IgD-negative memory B cell (primary cell): ENCODE measurements around the gene RAB39A. TPM values are rescaled to one million over a fixed set of nuclear protein-coding genes. Genes with fewer than 3 reads are reported as not detected.
A peak's percentile ranks its signal among the peaks of the same experiment; 100 is the strongest.
"Not testable (repeated sequence)": the region's sequence is repeated elsewhere in the genome, so short reads cannot be mapped to it uniquely, and the experiment has no call there.

Source experiments
- H3K27ac Mint-ChIP-seq, 3 donors: one replicate each; pipeline ENCODE4 v1.8.0; 2020 to 2022; ENCODE audit warnings: mild to moderate bottlenecking in 3 of 3, mixed read lengths in 3 of 3, moderate library complexity in 1 of 3
- H3K27me3 Mint-ChIP-seq: one replicate; pipeline ENCODE4 v1.8.0; 2021; ENCODE audit warnings: mixed read lengths
- H3K36me3 Mint-ChIP-seq: one replicate; pipeline ENCODE4 v1.8.0; 2020; ENCODE audit warnings: mild to moderate bottlenecking, mixed read lengths
- H3K4me1 Mint-ChIP-seq, 3 donors: one replicate each; pipeline ENCODE4 v1.8.0; 2020 to 2022; ENCODE audit warnings: mixed read lengths in 3 of 3, mild to moderate bottlenecking in 1 of 3
- H3K4me3 Mint-ChIP-seq, 4 donors: one replicate each; pipeline ENCODE4 v1.8.0; 2020 to 2022; ENCODE audit warnings: mild to moderate bottlenecking in 4 of 4, mixed read lengths in 4 of 4, moderate library complexity in 3 of 4
- H3K9me3 Mint-ChIP-seq, 3 donors: one replicate each; pipeline ENCODE4 v1.8.0; 2020 to 2021; ENCODE audit warnings: mixed read lengths in 3 of 3, mild to moderate bottlenecking in 1 of 3
- polyA plus RNA-seq: library from polyadenylated mRNA; unstranded; fragments of 300-500 nt; fragmentation: Illumina TruSeq; gene quantifications from one replicate; pipeline ENCODE4 v1.2.3, GENCODE V29; 2021

RAB39A gene
- polyA plus RNA-seq, 1 donor from 2014 or later: 0.69 TPM

DNA sequence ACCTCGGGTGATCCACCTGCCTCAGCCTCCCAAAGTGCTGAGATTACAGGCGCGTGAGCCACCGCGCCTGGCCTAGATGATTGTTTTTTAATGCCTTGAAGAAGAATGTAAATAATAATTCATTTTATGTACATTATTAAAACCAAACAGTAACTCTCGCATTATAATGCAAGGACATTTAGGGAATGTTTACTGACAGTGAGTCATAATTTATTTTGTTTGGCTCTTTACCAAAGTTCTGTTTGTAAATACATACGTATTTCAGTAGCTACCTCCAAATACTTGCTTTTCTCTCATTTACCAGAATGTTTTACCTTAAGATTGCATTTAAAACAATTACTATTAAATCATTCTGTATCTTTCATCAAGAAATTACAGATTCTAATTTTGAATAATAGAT is 3.0 kb downstream of the RAB39A start:
- Mint-ChIP-seq H3K27me3 (no peaks in the 10 kb centered on the region), H3K27ac (no peak overlapping the region), H3K4me1 (peaks cover 14 to 17% (median 16%) of the 10 kb centered on the region in 3 donors), H3K36me3 (peaks cover 2% of the 10 kb centered on the region), H3K4me3 (peak overlapping the region in 2 of 4 donors; percentile 17 to 32), H3K9me3 (no peaks in the 10 kb centered on the region)

DNA sequence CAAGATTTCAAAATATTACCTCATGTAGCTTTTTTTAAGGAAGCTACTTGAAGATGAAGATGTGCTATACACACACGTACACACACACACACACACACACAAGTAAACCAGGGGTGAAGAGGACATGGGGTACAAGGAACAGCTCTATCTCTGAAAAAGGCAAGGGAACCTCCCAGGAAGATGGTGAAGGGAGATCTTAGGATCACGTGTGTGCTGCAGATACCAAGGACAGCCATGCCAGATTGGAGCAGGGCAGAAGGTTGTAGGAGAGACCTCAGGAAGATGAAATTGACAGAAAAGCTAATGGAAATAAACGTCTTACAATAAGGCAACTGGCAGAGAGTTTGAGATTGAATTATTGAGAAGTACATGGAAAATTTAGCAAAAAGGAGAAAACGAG is 19.7 kb downstream of the RAB39A start:
- Mint-ChIP-seq H3K36me3 (peaks cover 10% of the 10 kb centered on the region), H3K4me1 (peaks cover 0 to 8% (median 3%) of the 10 kb centered on the region in 3 donors), H3K9me3 (no peaks in the 10 kb centered on the region), H3K27ac (no peak overlapping the region), H3K27me3 (no peaks in the 10 kb centered on the region), H3K4me3 (no peak overlapping the region)

DNA sequence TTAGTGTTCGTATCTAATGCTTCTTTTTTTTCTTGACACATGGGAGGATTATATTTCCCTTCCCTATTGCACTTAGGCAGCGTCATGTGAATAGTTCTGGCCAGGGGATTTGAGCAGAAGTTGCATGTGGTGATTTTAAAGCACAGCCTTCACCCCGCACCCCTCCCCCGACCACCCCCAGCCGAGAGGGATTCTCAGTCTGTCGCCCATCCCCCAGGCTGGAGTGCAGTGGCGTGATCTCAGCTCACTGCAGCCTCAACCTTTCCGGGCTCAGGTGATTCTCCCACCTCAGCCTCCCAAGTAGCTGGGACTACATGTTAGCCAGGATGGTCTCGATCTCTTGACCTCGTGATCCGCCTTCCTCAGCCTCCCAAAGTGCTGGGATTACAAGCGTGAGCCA is 20.1 kb downstream of the RAB39A start:
- not testable (repeated sequence) for H3K27ac Mint-ChIP-seq, H3K27me3 Mint-ChIP-seq, H3K4me1 Mint-ChIP-seq, H3K4me3 Mint-ChIP-seq, H3K36me3 Mint-ChIP-seq, H3K9me3 Mint-ChIP-seq

DNA sequence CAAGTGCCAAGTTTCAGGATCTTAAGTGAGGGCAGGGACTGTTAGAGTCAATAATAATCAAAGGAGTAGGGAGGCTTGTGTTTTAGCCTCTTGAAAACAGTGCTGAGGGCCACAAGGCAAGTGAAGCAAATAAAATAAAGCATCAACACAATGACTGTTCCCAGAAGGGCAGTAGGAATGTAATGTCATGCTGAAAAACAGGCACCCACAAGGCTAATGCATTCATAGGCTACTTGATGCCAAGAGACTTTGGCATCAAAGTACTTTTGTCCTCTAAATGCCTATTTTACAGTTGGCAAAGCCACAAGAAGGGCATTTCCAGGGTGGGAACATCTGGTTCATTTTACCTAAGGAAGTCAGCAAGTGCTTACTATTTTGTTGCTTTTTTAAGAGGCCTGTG is 22.9 kb downstream of the RAB39A start:
- no peak overlapping the region for H3K27ac Mint-ChIP-seq
- H3K9me3 Mint-ChIP-seq: no peaks in the 10 kb centered on the region
- H3K4me1 Mint-ChIP-seq: peaks cover 0 to 2% (median 0%) of the 10 kb centered on the region in 3 donors
- peaks cover 5% of the 10 kb centered on the region for H3K36me3 Mint-ChIP-seq
- H3K27me3 Mint-ChIP-seq: no peaks in the 10 kb centered on the region
- H3K4me3 Mint-ChIP-seq: no peak overlapping the region

DNA sequence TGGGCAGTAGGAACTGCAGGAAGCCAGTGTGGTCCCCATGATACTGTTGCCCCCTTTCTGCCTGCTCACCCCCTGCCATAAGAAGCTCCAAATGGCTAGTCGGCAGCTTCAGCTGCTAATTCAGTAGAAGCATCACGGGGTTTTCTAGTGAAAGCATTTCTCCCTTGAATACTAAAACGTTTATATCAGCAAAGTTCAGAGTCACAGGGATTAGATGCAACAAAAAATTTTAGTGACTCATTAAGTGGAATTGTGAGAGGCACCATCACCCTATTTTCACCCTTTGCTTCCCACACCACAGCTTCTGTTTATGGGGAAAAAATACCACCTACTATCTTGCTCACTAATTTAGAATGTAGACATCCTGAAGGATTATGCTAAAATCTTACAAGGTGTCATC is 25.2 kb downstream of the RAB39A start:
- no peak overlapping the region for H3K27ac Mint-ChIP-seq
- H3K27me3 Mint-ChIP-seq: no peaks in the 10 kb centered on the region
- peaks cover 5 to 8% (median 6%) of the 10 kb centered on the region in 3 donors for H3K4me1 Mint-ChIP-seq
- H3K36me3 Mint-ChIP-seq: peaks cover 3% of the 10 kb centered on the region
- H3K4me3 Mint-ChIP-seq: no peak overlapping the region
- H3K9me3 Mint-ChIP-seq: no peaks in the 10 kb centered on the region

DNA sequence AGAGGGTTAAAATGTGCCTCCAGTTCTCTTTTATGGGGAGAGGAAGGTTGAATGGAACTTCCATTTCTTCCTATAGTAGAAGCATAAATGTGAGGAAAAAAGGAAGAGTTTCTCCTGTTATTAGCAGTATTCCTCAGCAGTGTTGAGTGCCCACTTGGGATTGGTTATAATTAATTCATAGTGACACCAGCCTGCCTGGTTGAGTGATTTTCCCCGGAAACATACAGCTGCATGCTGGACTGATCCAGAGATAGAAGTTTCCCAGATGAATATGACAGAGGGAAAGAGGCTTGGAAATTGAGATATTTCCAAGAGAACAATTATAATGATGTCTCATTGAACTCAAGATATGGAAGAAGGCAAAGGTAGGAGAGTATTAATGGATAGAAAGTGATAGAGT is 28.3 kb downstream of the RAB39A start:
- Mint-ChIP-seq H3K4me3 (no peak overlapping the region), H3K36me3 (peaks cover 3% of the 10 kb centered on the region), H3K4me1 (peaks cover 5 to 8% (median 6%) of the 10 kb centered on the region in 3 donors), H3K27ac (peak overlapping the region in 1 of 3 donors; percentile 69), H3K9me3 (no peaks in the 10 kb centered on the region), H3K27me3 (no peaks in the 10 kb centered on the region)

DNA sequence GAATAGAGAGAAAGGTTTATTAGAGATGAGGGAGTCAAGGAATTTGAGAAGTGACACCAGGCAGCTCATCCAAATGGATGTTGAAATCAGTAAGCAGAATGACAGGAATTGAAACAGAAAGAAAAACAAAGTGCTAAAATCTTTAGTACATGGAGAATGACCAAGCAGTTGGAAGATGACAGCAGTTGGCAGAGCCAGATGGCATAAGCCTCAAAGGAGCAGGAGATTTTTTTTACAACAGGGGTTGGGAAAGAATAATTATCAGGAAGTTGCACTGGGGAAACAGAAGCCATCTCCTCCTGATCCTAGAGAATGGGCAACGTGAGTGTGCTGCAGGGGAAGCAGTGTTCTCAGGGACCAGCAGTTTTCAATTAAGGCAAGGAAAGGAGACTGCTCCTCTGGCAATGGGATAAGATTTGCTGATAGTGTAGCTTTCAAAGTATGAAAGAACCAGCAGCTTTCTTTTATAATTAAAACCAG is 28.9 kb downstream of the RAB39A start:
- Mint-ChIP-seq H3K27ac (peak overlapping the region in 1 of 3 donors; percentile 69), H3K9me3 (no peaks in the 10 kb centered on the region), H3K4me1 (peaks cover 5 to 8% (median 6%) of the 10 kb centered on the region in 3 donors), H3K27me3 (no peaks in the 10 kb centered on the region), H3K36me3 (peaks cover 3% of the 10 kb centered on the region), H3K4me3 (no peak overlapping the region)

DNA sequence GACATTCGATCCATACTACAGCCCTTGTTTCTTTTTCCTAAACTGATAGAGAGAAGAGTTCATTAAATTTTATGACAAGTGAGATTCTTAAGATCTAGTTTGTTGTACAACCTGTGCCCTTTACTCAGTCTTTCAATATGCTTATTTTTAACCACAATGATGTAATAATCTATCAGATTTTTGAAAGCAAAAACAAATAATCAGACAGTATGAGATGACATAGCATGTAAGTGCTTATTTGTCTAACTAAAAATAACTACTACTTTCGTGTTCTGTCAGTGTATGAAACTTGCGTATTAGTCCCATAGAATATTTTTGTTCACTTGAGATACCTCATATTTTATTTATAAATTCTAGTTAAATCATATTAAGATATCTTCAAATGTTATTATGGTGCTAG is 33.2 kb downstream of the RAB39A start:
- H3K4me3 Mint-ChIP-seq: no peak overlapping the region

DNA sequence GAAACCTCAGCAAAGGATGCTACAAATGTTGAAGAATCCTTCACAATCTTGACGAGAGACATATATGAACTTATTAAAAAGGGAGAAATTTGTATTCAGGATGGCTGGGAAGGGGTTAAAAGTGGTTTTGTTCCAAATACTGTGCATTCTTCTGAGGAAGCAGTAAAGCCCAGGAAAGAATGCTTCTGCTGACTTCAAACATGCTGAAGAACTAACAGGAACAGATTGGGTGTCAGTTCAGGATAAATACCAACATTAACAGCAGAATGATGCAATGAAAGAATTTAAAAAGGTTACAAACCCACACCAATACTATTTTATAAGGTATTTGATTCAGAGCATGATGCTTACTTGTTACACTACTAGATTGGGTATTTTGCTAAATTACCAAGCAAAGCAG is 33.9 kb downstream of the RAB39A start:
- no peaks in the 10 kb centered on the region for H3K27me3 Mint-ChIP-seq
- no peaks in the 10 kb centered on the region for H3K4me1 Mint-ChIP-seq
- no peak overlapping the region for H3K4me3 Mint-ChIP-seq
- H3K9me3 Mint-ChIP-seq: no peaks in the 10 kb centered on the region
- H3K27ac Mint-ChIP-seq: no peak overlapping the region
- no peaks in the 10 kb centered on the region for H3K36me3 Mint-ChIP-seq

More for the DNA sequence above, 33.2 kb downstream of the RAB39A start:
- H3K27me3 Mint-ChIP-seq: no peaks in the 10 kb centered on the region
- H3K4me1 Mint-ChIP-seq: peaks cover 3 to 6% (median 5%) of the 10 kb centered on the region in 3 donors
- no peaks in the 10 kb centered on the region for H3K9me3 Mint-ChIP-seq
- H3K27ac Mint-ChIP-seq: no peak overlapping the region
- H3K36me3 Mint-ChIP-seq: peaks cover 3% of the 10 kb centered on the region

DNA sequence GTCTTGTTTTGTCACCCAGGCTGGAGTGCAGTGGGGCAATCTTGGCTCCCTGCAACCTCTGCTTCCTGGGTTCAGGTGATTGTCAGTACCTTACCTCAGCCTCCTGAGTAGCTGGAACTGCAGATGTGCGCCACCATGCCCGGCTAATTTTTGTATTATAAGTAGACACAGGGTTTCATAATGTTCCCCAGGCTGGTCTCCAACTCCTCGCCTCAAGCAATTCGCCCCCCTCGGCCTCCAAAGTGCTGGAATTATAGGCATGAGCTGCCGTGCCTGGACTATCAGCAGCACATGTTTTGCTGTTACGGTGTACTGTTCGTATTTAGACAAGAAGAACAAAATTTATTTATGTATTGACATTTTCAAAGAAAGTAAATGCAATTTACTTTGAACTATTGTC is 34.8 kb downstream of the RAB39A start:
- H3K27me3 Mint-ChIP-seq: no peaks in the 10 kb centered on the region

DNA sequence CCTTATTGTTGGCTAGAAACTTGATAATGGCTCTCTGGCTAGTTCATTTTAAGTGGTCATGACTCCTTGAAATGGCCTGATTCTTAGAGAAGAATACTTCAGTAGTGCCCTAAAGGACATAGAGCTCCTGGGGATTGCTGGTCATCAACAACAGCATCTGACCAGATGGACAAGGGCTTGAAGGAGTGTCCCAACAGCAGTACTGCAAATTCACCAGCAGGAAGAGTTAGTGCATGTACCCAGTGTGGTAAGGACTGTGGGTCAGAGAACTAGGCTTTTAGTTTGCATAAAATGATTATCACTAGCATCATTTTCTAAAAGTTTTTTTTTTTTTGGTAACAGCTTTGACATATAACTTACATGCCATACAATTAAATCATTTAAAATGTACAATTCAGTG is 41.0 kb downstream of the RAB39A start:
- Mint-ChIP-seq H3K27me3 (no peaks in the 10 kb centered on the region), H3K36me3 (peaks cover 2% of the 10 kb centered on the region), H3K9me3 (no peaks in the 10 kb centered on the region), H3K4me1 (peaks cover 0 to 2% (median 0%) of the 10 kb centered on the region in 3 donors), H3K4me3 (no peak overlapping the region), H3K27ac (no peak overlapping the region)

More for the DNA sequence above, 34.8 kb downstream of the RAB39A start:
- Mint-ChIP-seq H3K36me3 (no peaks in the 10 kb centered on the region), H3K4me1 (peaks cover 0 to 2% (median 0%) of the 10 kb centered on the region in 3 donors), H3K9me3 (no peaks in the 10 kb centered on the region), H3K4me3 (no peak overlapping the region), H3K27ac (no peak overlapping the region)

DNA sequence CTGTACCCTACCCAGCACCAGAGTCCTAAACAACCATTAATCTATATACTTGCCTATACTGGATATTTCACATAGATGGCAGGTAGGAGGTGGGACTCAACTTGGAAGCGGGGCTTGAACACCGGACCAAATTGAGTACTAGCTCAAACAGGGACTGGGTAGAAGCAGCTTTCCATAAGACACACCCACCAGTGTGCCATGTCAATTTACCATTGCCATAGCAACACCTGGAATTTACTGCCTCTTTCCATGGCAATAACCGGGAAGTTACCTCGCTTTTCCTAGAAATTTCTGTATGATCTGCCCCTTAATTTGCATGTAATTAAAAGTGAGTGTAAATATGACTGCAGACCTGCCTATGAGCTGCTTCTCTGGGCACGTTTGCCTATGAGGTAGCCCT is 41.8 kb downstream of the RAB39A start:
- H3K9me3 Mint-ChIP-seq: no peaks in the 10 kb centered on the region
- peaks cover 0 to 2% (median 0%) of the 10 kb centered on the region in 3 donors for H3K4me1 Mint-ChIP-seq
- no peak overlapping the region for H3K4me3 Mint-ChIP-seq
- H3K27ac Mint-ChIP-seq: no peak overlapping the region
- H3K36me3 Mint-ChIP-seq: peaks cover 2% of the 10 kb centered on the region
- no peaks in the 10 kb centered on the region for H3K27me3 Mint-ChIP-seq

DNA sequence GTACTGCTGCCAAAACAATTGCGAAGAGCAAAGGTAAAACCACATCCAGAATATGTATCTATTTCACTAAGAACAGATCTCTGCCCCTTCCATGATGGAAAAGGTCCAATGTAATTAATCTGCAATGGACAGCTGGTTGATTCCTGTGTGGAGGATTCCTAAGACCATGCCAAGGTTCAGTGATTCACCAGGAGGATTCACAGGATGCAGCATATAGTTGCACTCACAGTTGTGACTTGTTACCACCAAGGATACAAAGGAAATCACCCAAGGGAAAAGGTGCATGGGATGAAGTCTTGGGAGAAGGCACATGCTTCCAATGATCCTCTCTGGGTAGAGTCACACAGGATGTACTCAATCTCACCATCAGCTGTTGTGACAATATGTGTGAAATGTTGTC is 45.4 kb downstream of the RAB39A start:
- Mint-ChIP-seq H3K36me3 (no peaks in the 10 kb centered on the region), H3K9me3 (no peaks in the 10 kb centered on the region), H3K27me3 (no peaks in the 10 kb centered on the region), H3K27ac (no peak overlapping the region), H3K4me1 (no peaks in the 10 kb centered on the region), H3K4me3 (no peak overlapping the region)

DNA sequence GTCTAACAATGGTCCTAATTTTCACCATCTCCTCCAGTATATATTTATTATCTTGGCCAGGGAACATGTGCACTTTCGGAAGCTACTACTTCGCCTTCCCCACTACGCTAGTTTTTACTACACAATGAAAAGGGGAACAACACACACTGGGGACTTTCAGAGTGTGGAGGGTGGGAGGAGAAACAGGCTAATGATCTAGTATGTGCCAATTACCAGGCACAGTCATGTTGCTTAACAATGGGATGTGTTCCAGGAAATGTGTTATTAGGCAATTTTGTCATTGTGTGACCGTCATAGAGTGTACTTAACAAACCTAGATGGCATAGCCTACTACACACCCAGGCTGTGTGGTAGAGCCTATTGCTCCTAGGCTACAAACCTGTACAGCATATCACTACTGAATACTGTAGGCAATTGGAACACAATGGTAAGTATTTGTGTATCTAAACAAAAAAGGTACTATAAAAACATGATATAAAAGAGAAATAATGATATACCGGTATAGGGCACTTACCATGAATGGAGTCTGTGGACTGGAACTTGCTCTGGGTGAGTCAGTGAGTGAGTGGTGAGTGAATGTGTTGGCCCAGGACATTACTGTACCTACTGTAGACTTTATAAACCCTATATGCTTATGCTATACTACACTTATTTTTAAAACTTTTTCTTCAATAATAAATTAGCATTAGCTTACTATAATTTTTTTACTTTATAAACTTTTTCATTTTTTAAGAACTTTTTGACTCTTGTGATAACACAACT is 60.3 kb downstream of the RAB39A start:
- peaks cover 2% of the 10 kb centered on the region for H3K36me3 Mint-ChIP-seq
- peaks cover 0 to 6% (median 2%) of the 10 kb centered on the region in 3 donors for H3K9me3 Mint-ChIP-seq
- H3K27me3 Mint-ChIP-seq: peaks cover 3% of the 10 kb centered on the region
- no peaks in the 10 kb centered on the region for H3K4me1 Mint-ChIP-seq
- no peak overlapping the region for H3K4me3 Mint-ChIP-seq
- H3K27ac Mint-ChIP-seq: no peak overlapping the region

DNA sequence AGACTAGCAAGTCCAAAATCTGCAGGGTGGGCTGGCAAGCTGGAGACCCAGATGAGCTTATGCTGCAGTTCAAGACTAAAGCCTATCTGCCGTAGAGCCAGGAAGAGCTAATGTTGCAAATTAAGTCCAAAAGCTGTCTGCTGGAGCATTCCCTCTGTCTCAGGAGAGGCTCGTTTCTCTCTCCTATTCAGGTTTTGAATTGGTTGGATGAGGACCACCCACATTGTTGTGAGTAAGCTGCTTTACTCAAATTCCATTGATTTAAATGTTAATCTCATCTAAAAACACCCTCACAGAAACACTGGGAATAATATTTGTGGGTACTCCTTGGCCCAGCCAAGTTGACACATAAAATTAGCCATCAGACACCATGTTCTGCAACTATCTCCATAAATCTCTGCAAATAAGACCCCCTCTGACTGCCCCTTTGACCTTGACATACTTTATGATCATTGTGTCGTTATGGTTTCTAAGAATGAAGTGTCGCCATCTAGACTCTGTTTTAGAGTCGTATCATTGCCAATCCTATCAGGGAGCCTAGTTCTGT is 63.7 kb downstream of the RAB39A start:
- Mint-ChIP-seq H3K36me3 (no peaks in the 10 kb centered on the region), H3K4me1 (no peaks in the 10 kb centered on the region), H3K27me3 (peaks cover 12% of the 10 kb centered on the region), H3K9me3 (no peaks in the 10 kb centered on the region), H3K27ac (no peak overlapping the region), H3K4me3 (no peak overlapping the region)
